GM12878 (cell line): Measurements from ENCODE around the gene TTC16. TPM values are rescaled to one million over a fixed set of nuclear protein-coding genes. Genes with fewer than 3 reads are reported as not detected.

Experiments used
- ATAC-seq: fragments of 200-7000 bp; cut with Tn5 transposase; 3 replicates; pipeline ENCODE4 v1.9.1; 2020; ENCODE audit warnings: mild to moderate bottlenecking, moderate library complexity
- BruUV-seq: library from RNA; stranded (reverse); fragments of 400-500 nt; replicated peaks from 2 replicates; lab custom pipeline; 2021; lab: Mats Ljungman, UMichigan
- CTCF ChIA-PET: fragments of 300-600 bp; sonication (Branson Sonifier 250); formaldehyde crosslinking; extraction: SDS; loops from one replicate; lab custom pipeline; 2021; ENCODE audit warnings: inconsistent platforms; lab: Yijun Ruan, JAX
- POLR2A ChIA-PET: fragments of 350-600 bp; formaldehyde crosslinking; extraction: SDS; loops from one replicate; lab custom pipeline; 2021; ENCODE audit warnings: inconsistent platforms; lab: Charles Lee
- RAD21 ChIA-PET: fragments of 300-600 bp; sonication (Branson Sonifier 250); formaldehyde crosslinking; loops from one replicate; lab custom pipeline; 2023; ENCODE audit warnings: antibody characterized with exemption; ENCODE audit not compliant: unreplicated experiment; lab: Charles Lee
- SMC1A ChIA-PET: fragments of 300-600 bp; sonication (Branson Sonifier 250); formaldehyde crosslinking; loops from one replicate; lab custom pipeline; 2023; ENCODE audit not compliant: unreplicated experiment, uncharacterized antibody; lab: Charles Lee
- DNase-seq: peaks from one replicate; pipeline ENCODE4 v3.0.0-alpha.2; 2011; ENCODE audit warnings: low read depth, low spot score
- FAIRE-seq: peaks from 3 replicates; lab custom pipeline; 2011; peaks lifted over from hg19 to GRCh38; lab: Jason Lieb, UNC
- H2AFZ ChIP-seq: 2 replicates; pipeline ENCODE4 v1.6.0; 2011; ENCODE audit warnings: low read depth, low read length, control low read depth; ENCODE audit not compliant: control insufficient read depth
- H3K27ac ChIP-seq: 2 replicates; pipeline ENCODE4 v1.5.1; 2011; ENCODE audit warnings: control low read depth; ENCODE audit not compliant: control insufficient read depth, insufficient read depth
- H3K27me3 ChIP-seq, 2 experiments: replicated peaks in 1 of 2; 2 replicates each; pipeline versions ENCODE4 v1.6.0 to v1.6.1; 2011; ENCODE audit warnings: low read length in 1 of 2; ENCODE audit not compliant: control insufficient read depth in 2 of 2, insufficient read depth in 2 of 2
- H3K36me3 ChIP-seq, 2 experiments: 2 replicates each; pipeline ENCODE4 v1.5.1; 2011; ENCODE audit warnings: low read length in 1 of 2; ENCODE audit not compliant: control insufficient read depth in 2 of 2, insufficient read depth in 2 of 2
- H3K4me1 ChIP-seq: 2 replicates; pipeline ENCODE4 v1.6.1; 2011; ENCODE audit warnings: mild to moderate bottlenecking, low read length, moderate library complexity, mixed read lengths; ENCODE audit not compliant: control insufficient read depth, insufficient read depth
- H3K4me2 ChIP-seq: 2 replicates; pipeline ENCODE4 v1.6.0; 2011; ENCODE audit warnings: control low read depth; ENCODE audit not compliant: control insufficient read depth, insufficient read depth
- H3K4me3 ChIP-seq: fragments of 200-600 bp; sonication (generic); 2 replicates; pipeline ENCODE4 v1.5.1; 2016
- H3K79me2 ChIP-seq: 2 replicates; pipeline ENCODE4 v1.6.0; 2011; ENCODE audit warnings: low read length; ENCODE audit not compliant: control insufficient read depth, insufficient read depth
- H3K9ac ChIP-seq: 2 replicates; pipeline ENCODE4 v1.8.0; 2011; ENCODE audit warnings: low read length, control low read depth, mixed read lengths; ENCODE audit not compliant: control insufficient read depth, insufficient read depth
- H3K9me3 ChIP-seq: replicated peaks from 3 replicates; pipeline ENCODE4 v1.5.1; 2011; ENCODE audit warnings: mild to moderate bottlenecking, low read length; ENCODE audit not compliant: control insufficient read depth, insufficient read depth
- H4K20me1 ChIP-seq: 2 replicates; pipeline ENCODE4 v1.6.0; 2011; ENCODE audit not compliant: control insufficient read depth, insufficient read depth
- CTCF ChIP-seq, 3 experiments: IDR thresholded peaks in 2 of 3; conservative IDR thresholded peaks in 1 of 3; 2 replicates each; pipeline ENCODE4 v1.5.1; 2011; ENCODE audit warnings: low read depth in 3 of 3, low read length in 3 of 3, mild to moderate bottlenecking in 3 of 3, control low read depth in 2 of 3, moderate library complexity in 2 of 3, inconsistent platforms in 1 of 3, mixed read lengths in 1 of 3; ENCODE audit not compliant: control insufficient read depth in 2 of 3, insufficient read depth in 1 of 3; ENCODE audit errors: extremely low read depth in 1 of 3
- ZNF217 ChIP-seq: fragments of 450-650 bp; IDR thresholded peaks from 2 replicates; pipeline ENCODE4 v1.6.1; 2017; ENCODE audit warnings: antibody characterized with exemption, mild to moderate bottlenecking
- WGBS: methylation state at CpG from one replicate; pipeline ENCODE4 v1.1.6; 2016; ENCODE audit warnings: low lambda C conversion rate; ENCODE audit not compliant: insufficient replicate concordance, insufficient coverage; ENCODE audit errors: missing lambda C conversion rate; 5-methylcytosine and 5-hydroxymethylcytosine counted together
- in situ Hi-C: fragments of 300-500 bp; cut with MboI; formaldehyde crosslinking; loops from 9 replicates; pipeline ENCODE4 v1.14.3; 2018; ENCODE audit warnings: mixed read lengths
- intact Hi-C: fragments of 100-400 bp; cut with micrococcal nuclease; formaldehyde crosslinking; loops from one replicate; pipeline ENCODE4 v1.14.2; 2022; ENCODE audit not compliant: unreplicated experiment
- polyA plus RNA-seq, 11 experiments: library from polyadenylated mRNA; depleted of rRNA in 4 of 11; unstranded in 6 of 11; stranded (reverse) in 5 of 11; fragments of >200 nt; fragmentation: Nextera tagmentation in 4 of 11; fragmentation: Illumina TruSeq in 1 of 11; extraction: Ambion mirVana in 4 of 11; extraction: Trizol in 1 of 11; gene quantifications; 1 replicate in 1 of 11; 2 replicates in 10 of 11; pipeline versions ENCODE4 v1.2.1 to v1.2.3, GENCODE V29; 2011 to 2016; ENCODE audit warnings: inconsistent platforms in 2 of 11, missing spikeins in 2 of 11, low read depth in 1 of 11
- total RNA-seq, 4 experiments: library from RNA; depleted of rRNA in 3 of 4; stranded (reverse); fragments of >200 nt in 3 of 4; fragmentation: Illumina TruSeq in 1 of 4; extraction: Trizol in 1 of 4; gene quantifications; 2 replicates each; pipeline versions ENCODE4 v1.2.1 to v1.2.3, GENCODE V29; 2013 to 2021

The TTC16 gene
- total and polyA plus RNA-seq, 10 of the 15 experiments (the other 5 are each of a cell fraction or from before 2014, with no cell fraction given), result 0.03 TPM; not detected in 9

GRCh38 chr9:127769929-127770582, 54.2 kb downstream of the TTC16 start:
- CTCF ChIA-PET, result interaction anchor here (0.7 to 9.2 kb wide), 8 partner anchors 9 to 151 kb away, joined by 3 to 75 read pairs (median 12); partner anchors contain the start of genes CDK9, SH2D3C, ST6GALNAC4 and TOR2A
- ATAC-seq, result no peak
- no peaks in the 10 kb centered on the region for H3K27me3 ChIP-seq
- H3K36me3 ChIP-seq, result peaks cover 5 to 34% of the 10 kb centered on the region in 2 experiments
- H3K9ac ChIP-seq, result peak overlapping the region; percentile 21; the same call in 1 of the 2 replicates
- TF ChIP-seq CTCF (IDR thresholded peaks at IDR 0.05 in 2 of 3, conservative IDR thresholded peaks at IDR 0.05 in 1 of 3; ENCODE audit: control insufficient read depth in 2 of 3, extremely low read depth in 1 of 3, insufficient read depth in 1 of 3, low read depth in 3 of 3, low read length in 3 of 3), result peak in 1 of 3 experiments; percentile 25; a peak in 1 of 6 replicates
- TF ChIP-seq ZNF217, result no peak
- TF ChIP-seq, all 136 proteins: peak for 1
- ChIA-PET RAD21 (interaction anchor here (0.6 to 7.6 kb wide), 5 partner anchors 9 to 151 kb away, joined by 3 to 61 read pairs (median 14); partner anchors contain the start of gene CDK9), POLR2A (interaction anchor here (1.0 to 3.6 kb wide), 4 partner anchors 10 to 35 kb away, joined by 5 to 42 read pairs (median 16); partner anchors contain the start of genes CDK9 and TOR2A), SMC1A (interaction anchor here (0.6 to 1.9 kb wide), 8 partner anchors 9 to 101 kb away, joined by 4 to 26 read pairs (median 6); partner anchors contain the start of genes CDK9, SH2D3C and TOR2A)
- in situ Hi-C loops, result no loop called here
- FAIRE-seq (no peak), DNase-seq (no peak)
- Histone ChIP-seq H3K9me3 (no peaks in the 10 kb centered on the region), H3K4me3 (peak overlapping the region; percentile 79; the same call in 1 of the 2 replicates), H2AFZ (no peak overlapping the region), H4K20me1 (peaks cover 3% of the 10 kb centered on the region; the same call in 1 of the 2 replicates), H3K4me2 (peak overlapping the region; percentile 65), H3K79me2 (peaks cover 13% of the 10 kb centered on the region), H3K4me1 (peaks cover 24% of the 10 kb centered on the region), H3K27ac (peak overlapping the region; percentile 23)
- intact Hi-C loops, result no loop called here
- WGBS, result 58% methylated on average over 4 of the region's 4 CpGs
- BruUV-seq, result no TSS peak
